Activated CD4-positive, alpha-beta T cell treated with anti-CD3 and anti-CD28 coated beads for 4 hours (primary cell): Measurements from ENCODE around the gene GALNT18.

Experiments
- DNase-seq, 2 donors: peaks; one replicate each; pipeline ENCODE4 v3.0.0-alpha.2; 2020

The GALNT18 gene

DNA sequence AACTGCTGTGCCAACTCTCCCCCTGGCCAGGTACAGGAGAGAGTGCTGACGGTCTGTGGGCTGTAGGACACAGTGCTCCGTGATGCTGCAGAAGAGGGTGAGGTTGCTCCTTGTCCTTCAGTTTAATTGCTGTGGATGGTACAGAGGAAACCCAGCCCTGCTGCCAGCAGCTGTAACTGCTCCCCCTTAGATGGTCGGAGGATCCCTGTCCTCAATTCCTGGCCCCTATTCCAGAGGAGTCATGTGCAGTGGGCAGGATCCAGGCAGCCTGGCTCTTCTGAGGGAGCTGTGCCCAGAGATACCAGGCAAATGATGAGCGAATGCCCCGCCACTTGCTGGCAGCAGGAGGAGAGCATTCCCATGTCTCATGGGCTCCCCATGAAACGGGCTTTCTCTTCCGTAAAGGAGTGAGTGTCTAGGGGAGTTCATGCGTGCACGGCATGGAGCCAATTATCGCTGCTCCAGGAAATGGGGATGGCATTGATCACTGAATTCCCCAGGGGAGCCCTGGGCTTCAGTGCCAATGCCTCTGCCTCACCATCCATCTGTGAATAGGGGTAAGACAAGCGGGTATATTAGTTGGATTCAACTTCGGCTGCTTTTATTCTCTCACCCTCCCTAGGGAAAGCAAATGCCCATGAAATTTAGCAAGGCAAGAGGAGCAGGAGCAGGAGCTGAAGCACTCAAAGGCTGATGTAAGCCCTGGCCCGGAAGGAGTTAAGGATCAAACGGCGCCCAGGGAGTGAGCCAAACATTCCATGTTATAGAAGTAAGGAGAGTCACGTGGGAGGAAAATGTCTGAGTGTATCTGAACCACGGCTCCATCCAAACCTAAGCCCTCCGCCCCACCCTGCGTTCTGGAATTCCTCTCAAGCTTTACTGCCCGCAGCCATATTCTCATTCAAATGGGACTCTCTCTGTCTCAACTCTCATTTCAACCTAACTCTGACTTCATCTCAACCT is 217.8 kb downstream of the GALNT18 start:
- DNase-seq: no peak

GRCh38 chr11:11401960-11402535 is 219.8 kb downstream of the GALNT18 start:
- DNase-seq: no peak

DNA sequence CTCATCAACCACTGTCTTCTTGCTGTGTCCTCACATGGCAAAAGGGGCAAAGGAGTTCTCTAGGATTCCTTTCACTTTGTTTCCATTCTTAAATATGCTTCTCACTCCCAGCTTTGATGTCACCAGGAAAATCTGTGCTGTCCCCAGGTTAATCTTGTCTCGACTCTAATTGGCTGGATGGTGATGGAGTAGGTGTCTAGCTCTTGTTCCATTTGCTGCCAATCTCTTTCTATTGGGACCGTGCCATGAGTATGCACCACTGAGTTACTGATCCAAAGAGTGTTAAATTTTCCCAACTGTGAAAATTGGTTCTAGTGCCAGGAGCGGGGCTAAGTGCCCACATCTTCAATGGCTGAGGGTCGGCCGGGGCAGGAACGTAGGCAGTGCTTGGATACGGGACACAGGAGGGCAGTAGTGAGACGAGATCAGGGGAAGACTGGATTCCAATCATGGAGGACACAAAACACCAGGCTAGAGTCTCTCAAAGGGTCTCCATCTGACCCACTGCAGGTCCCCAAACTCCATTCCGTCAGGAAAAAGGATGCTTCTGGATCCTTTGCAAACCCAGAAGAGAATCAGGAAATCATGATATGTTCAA is 221.1 kb downstream of the GALNT18 start:
- DNase-seq: no peak

DNA sequence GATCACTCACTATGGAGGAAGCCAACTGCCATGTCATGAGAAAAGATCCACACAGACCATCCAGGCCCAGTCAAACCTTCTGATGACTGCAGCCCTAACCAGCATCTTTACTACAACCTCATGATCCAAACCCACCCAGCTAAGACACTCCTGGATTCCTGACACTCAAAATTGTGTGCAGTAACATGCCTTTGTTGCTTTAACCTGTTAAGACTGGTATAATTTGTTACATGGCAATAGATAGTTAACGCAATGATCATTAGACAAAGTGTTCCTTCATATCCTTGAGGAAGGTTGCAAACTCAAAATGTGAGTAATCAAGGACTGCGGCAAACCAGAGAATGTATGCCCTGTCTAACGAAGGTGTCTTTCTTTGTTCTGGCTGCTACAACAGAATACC is 221.7 kb downstream of the GALNT18 start:
- DNase-seq: no peak

GRCh38 chr11:11397781-11398180 is 224.0 kb downstream of the GALNT18 start:
- DNase-seq: no peak

GRCh38 chr11:11397036-11397415 is 224.8 kb downstream of the GALNT18 start:
- no peak for DNase-seq

DNA sequence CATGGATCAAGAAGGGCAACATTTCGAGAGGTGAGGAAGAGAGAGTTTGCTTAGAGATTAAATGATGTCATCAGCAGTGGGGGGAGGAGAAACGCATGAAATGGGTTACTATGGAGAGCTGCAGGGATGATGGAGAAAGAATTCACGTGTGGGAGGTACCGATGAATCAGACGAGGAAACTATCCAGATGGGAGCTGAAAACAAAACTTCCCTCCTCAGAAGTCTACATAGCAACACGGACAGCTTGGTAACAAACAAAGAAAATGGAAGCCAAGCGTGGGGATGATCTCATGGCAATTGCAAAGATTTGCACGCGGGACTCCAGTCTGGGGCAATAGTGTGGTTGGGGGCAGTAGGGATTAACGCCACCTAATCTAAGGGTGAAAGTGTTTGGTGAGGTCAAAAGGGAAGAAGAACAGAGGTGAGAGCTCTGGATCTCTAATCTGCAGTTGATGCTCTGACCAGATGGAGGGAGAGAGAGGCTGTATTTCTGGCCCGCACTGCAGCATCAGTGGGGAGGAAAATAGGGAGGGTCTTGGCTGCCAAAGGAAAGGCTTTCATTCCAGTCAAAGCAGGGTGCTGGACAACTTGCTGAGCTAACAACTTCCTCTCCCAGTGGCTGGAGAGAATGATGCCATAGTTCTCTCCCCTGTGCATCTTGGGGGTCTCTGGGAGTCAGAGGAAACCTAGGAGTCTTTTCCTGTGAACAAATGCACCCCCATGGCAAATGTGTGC is 225.3 kb downstream of the GALNT18 start:
- DNase-seq: no peak

DNA sequence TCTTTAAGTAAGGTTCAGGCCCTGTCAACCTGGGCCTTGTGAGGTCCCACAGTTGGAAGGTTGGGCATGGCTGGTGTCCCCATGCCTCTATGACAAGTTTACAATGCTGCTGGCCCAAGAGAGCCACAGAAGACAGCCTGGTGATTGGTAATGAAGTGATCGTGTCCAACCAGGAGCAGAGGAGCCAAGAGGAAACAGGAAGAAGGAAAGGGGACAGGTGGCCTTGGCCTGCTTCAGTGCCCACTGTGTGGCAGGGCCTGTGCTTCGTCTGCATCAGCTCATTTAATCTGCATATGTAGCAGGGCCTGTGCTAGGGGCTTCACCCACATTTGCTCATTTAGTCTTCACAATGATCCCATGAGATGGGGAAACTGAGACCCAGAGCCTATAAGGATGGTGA is 226.7 kb downstream of the GALNT18 start:
- no peak for DNase-seq

DNA sequence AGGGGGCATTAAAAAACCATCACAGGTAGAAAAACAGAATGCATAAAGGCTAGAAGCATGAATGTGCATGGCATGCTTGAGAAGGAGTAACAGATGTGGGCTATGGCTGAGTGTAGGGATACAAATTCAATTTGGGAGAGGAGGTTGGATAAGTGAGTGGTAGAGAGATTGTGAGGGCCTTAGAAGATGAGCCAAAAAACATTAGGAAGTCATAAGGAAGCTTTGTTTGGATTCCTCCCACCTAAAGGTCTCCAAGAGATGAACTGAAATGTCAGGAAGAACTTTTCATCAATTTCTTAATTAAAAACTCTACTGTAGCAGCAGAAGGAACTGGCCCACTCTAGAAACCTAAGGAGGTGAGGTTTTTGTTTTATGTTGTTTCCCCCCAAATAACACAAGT is 227.6 kb downstream of the GALNT18 start:
- no peak for DNase-seq

DNA sequence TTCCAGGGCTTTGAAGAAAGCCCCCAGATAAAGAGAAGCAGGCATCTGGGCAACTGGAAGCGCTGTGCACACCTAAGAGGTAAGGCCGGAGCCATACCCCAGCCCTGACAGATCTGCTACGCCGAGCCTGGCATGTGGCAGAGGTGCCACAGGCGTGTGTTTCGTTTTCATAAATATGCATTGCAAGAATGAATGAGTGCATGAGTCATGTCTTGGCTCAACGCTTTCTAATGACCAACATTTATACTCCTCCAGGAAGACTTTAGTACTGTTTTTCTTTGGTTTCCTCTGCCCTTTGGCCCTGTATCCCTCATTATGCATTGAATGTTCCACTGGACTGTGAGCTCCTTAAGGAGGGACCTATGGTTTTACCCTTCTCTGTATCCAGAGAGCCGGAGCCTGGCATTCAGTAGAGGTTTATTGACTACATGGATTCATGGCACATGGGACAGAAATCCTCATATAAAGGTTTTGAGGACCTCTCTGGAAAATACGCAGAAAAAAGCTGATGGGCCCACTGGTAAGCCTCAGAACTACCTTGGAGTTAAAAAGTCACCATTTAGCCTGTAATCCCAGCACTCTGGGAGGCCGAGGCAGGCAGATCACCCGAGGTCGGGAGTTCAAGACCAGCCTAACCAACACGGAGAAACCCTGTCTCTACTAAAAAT is 229.9 kb downstream of the GALNT18 start:
- DNase-seq: no peak

GRCh38 chr11:11391169-11391568 is 230.6 kb downstream of the GALNT18 start:
- no peak for DNase-seq

- DNase-seq: no peak
Observed at GRCh38 chr11:11390068-11390771, 231.6 kb downstream of the GALNT18 start.

DNA sequence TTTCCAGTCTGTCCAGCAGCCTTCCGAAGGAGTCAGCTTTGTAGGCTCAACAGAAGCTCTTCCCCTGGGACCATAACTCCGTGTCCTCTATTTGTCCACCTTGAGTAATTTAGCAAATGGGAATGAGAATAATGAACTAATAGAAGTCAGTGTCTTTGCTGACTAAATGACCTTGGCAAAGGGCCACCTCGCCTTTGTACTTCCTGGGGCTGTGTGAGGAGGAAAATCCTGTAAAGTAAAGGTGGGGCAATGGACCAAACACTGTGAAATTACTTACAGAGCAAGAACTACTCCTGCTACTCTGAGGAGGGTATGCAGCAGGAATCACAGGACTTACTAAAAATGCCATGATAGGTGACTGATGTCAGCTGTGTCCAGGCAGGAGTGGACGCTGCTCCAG is 232.6 kb downstream of the GALNT18 start:
- no peak for DNase-seq

DNA sequence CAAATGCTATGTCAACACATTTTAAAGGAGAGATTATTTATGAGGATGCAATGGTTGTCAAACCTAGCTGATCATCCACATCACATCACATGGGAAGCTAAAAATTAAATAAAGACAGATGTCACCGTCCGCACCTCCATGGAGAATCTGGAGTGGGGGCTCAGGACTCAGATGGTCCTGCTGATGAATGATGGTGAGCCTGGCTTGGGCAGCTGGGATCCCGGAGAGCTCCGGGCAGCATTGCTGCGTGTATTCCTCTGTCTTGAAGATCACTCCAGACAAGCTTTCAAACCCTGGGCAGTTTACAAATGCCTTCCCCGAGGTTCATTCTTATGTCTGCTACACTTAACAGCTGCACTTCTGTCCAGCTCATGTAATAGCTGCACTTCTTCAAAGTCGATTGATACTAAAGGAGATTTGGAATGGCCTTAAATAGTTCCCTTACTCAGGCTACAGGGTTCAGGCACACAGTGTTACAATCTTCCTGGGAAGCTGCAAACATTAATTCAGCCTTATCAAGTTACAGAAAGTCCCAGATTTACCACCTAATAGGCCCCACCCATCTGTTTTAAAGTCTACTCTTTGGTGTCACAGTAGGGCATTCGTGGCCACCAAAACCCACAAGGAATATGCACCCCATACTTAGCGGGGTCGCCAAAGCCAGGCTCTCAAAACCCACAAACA is 234.0 kb downstream of the GALNT18 start:
- no peak for DNase-seq

DNA sequence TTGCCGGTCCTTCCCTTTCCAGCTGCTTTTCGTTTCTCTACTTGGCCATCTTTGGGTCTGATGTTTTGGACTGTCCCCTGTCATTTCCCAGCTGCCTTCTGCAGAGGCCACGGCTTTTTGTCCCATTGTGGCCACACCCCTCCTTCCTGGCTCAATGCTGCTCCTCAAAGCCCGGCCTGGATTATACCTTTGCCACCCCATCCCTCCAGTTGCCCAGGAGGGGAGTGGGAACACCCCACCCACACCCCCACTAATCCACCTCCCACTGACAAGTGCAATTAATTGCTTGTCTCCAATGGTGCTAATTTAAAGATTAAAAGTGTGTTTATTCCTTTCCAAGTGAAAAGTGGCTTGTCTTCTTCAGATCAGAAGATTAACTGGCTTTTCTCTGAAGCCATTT is 234.6 kb downstream of the GALNT18 start:
- no peak for DNase-seq

DNA sequence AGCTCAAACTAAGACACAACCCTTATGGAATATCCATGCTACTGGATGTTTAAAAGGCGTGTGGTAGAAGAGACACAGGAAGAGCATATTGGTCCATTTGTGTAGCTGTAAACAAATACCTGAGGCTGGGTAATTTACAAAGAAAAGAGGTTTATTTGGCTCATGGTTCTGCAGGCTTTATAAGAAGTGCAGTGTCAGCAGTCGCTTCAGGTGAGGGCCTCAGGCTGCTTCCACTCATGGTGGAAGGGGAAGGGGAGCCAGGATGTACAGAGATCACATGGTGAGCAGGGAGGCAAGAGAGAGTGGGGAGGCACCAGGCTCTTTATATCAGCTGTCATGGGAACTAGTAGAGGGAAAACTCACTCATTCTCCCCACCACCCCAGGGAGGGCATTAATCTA is 237.0 kb downstream of the GALNT18 start:
- DNase-seq: no peak

DNA sequence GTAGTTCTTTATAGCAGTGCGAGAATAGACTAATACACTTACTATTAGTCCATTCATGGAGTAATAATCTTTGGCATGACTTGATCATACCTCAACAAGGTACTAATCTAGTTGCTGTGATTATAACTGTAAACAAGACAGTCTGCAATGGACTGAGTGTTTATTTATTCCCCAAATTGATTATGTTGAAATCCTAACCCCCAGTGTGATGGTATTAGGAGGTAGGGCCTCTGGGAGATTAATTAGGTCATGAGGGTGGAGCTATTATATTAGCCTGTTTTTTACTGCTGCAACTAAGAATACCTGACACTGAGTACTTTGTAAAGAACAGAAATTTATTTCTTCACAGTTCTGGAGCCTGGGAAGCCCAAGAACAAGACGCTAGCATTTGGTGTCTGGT is 237.8 kb downstream of the GALNT18 start:
- no peak for DNase-seq

DNA sequence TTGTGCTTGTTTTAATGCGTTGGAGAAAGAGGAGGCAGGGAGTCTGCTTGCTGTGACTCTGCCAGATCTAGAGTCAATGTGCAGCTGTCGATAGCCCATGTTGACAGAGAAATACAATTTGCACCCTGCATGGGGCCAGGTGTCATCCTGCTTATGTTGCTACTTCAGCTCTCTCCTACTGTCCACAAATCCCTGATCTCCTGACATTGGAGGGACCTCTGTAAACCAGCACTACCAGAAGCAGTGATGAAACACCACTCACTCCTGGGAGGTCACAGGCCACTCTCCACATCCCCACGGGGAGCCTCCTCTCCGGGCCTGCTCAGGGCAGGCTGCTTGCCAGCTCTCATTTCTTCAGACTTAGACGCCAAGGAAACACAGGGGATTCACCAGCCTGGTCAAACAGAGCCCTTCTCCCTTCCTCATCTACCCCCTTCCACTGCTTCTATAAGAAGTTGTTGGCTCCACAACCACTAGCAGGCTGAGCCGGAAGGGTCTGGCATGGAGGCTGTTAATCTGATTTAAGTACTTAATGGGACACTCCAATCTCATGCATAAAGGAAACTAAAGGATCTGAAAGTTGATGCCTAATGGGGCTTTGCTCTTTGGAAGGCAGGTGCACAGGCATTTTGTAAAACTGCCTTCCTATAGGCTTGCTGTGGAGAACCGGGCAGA is 238.8 kb downstream of the GALNT18 start:
- DNase-seq: no peak

DNA sequence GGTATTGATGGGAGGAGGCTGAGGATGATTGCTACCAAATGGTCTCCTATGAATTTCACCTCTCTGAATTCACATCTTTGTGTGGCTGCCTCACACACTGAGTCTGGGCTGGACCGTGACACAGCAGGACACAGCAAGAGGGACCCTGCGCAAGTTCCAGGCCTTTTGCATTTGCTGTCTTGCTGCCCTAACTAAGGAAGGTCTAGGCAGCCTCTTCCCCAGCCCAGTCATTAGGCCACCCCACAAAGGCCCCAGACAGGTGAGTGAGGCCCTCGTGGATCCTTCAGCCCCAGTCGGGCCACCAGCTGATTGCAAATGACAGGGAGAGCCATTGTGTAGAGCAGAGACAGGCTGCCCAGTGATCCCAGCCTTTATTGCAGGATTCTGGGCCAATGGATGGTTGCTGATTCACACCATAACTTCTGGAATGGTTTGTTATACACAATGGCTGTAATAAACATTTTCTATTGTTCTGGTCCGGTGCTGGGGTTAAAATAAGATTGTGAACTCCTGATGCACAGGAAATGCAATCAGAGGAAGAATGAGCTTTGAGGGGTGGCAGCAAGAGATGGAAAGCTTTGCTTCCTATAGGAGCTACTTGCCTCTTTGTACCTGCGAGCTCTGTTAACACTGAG is 240.2 kb downstream of the GALNT18 start:
- DNase-seq: no peak

- no peak for DNase-seq
Observed at GRCh38 chr11:11380883-11381282, 240.9 kb downstream of the GALNT18 start.
